K562 (cell line): ENCODE measurements around the gene PRM3. TPM values are rescaled to one million over a fixed set of nuclear protein-coding genes. Genes with fewer than 3 reads are reported as not detected.
A peak's percentile ranks its signal among the peaks of the same experiment; 100 is the strongest.

Experiments
- CEBPB ChIP-seq: fragments of 450-650 bp; IDR thresholded peaks from 2 replicates; pipeline ENCODE4 v1.6.1; 2016; ENCODE audit warnings: missing genetic modification characterization, missing compliant biosample characterization
- CUX1 ChIP-seq: fragments of 200-800 bp; sonication (Bioruptor generic); IDR thresholded peaks from 2 replicates; pipeline ENCODE4 v1.6.1; 2016; ENCODE audit warnings: missing genetic modification characterization, missing compliant biosample characterization
- KDM5B ChIP-seq: fragments of 200-600 bp; sonication (generic); IDR thresholded peaks from 2 replicates; pipeline ENCODE4 v1.6.1; 2012; ENCODE audit warnings: low read depth, mild to moderate bottlenecking, moderate library complexity, low read length, control low read depth, inconsistent platforms; ENCODE audit not compliant: insufficient replicate concordance
- MEF2D ChIP-seq: conservative IDR thresholded peaks from 2 replicates; pipeline ENCODE4 v1.6.1; 2016; ENCODE audit warnings: low read depth, missing genetic modification characterization, missing compliant biosample characterization
- NFE2L1 ChIP-seq: fragments of 450-650 bp; IDR thresholded peaks from 2 replicates; pipeline ENCODE4 v1.6.1; 2016; ENCODE audit warnings: missing genetic modification characterization, low read depth, mild to moderate bottlenecking, missing compliant biosample characterization, moderate library complexity, borderline replicate concordance
- NR2C1 ChIP-seq, 2 experiments: fragments of 450-650 bp; IDR thresholded peaks; 2 replicates each; pipeline ENCODE4 v1.6.1; 2017; ENCODE audit warnings: mild to moderate bottlenecking in 2 of 2, antibody characterized with exemption in 1 of 2, inconsistent platforms in 1 of 2, missing compliant biosample characterization in 1 of 2, missing genetic modification characterization in 1 of 2
- RREB1 ChIP-seq: fragments of 250-450 bp; sonication (Bioruptor Pico); IDR thresholded peaks from 2 replicates; pipeline ENCODE4 v1.4.0; 2020
- TAF1 ChIP-seq: IDR thresholded peaks from 2 replicates; pipeline ENCODE4 v1.6.1; 2011; ENCODE audit warnings: mild to moderate bottlenecking, low read length, moderate library complexity; ENCODE audit not compliant: insufficient read depth, control insufficient read depth, severe bottlenecking; ENCODE audit errors: extremely low read depth
- ZNF140 ChIP-seq: fragments of 250-450 bp; sonication (Bioruptor Pico); IDR thresholded peaks from 2 replicates; pipeline ENCODE4 v1.8.0; 2021; ENCODE audit warnings: moderate library complexity, mild to moderate bottlenecking, inconsistent platforms
- ZNF143 ChIP-seq: sonication (generic); formaldehyde crosslinking; IDR thresholded peaks from 2 replicates; pipeline ENCODE4 v1.9.0; 2022; ENCODE audit warnings: mild to moderate bottlenecking, missing genetic modification reagents
- ZNF212 ChIP-seq: fragments of 450-650 bp; formaldehyde crosslinking; IDR thresholded peaks from 2 replicates; pipeline ENCODE4 v1.4.0; 2020; ENCODE audit warnings: mild to moderate bottlenecking
- polyA plus RNA-seq, 8 experiments: library from polyadenylated mRNA; depleted of rRNA in 4 of 8; stranded (reverse) in 5 of 8; unstranded in 3 of 8; fragments of >200 nt; fragmentation: Nextera tagmentation in 2 of 8; fragmentation: Illumina TruSeq in 1 of 8; extraction: Ambion mirVana in 2 of 8; extraction: Trizol in 1 of 8; gene quantifications; 2 replicates each; pipeline versions ENCODE4 v1.2.1 to v1.2.3, GENCODE V29; 2011 to 2014; ENCODE audit warnings: inconsistent platforms in 1 of 8, missing spikeins in 1 of 8
- total RNA-seq, 7 experiments: library from RNA; depleted of rRNA in 6 of 7; stranded (reverse); fragments of >200 nt in 6 of 7; fragmentation: Illumina TruSeq in 2 of 7; extraction: Trizol in 2 of 7; gene quantifications; 2 replicates each; pipeline versions ENCODE4 v1.2.1 to v1.2.3, GENCODE V29; 2011 to 2021; ENCODE audit warnings: low replicate concordance in 1 of 7
- TF ChIP-seq, protein P1 (sequence below), 3 experiments: IDR thresholded peaks in 2 of 3; conservative IDR thresholded peaks in 1 of 3; 2 replicates each; pipeline ENCODE4 v1.5.1; 2011 to 2012; ENCODE audit warnings: low read length in 3 of 3, mild to moderate bottlenecking in 3 of 3, control low read depth in 2 of 3, improper control_type of control experiment in 1 of 3, inconsistent platforms in 1 of 3, low read depth in 1 of 3, mixed read lengths in 1 of 3, moderate library complexity in 1 of 3; ENCODE audit not compliant: insufficient read depth in 2 of 3

Gene PRM3
- total and polyA plus RNA-seq, 9 of the 15 experiments (the other 6 are each of a cell fraction or from before 2014, with no cell fraction given): not detected

DNA sequence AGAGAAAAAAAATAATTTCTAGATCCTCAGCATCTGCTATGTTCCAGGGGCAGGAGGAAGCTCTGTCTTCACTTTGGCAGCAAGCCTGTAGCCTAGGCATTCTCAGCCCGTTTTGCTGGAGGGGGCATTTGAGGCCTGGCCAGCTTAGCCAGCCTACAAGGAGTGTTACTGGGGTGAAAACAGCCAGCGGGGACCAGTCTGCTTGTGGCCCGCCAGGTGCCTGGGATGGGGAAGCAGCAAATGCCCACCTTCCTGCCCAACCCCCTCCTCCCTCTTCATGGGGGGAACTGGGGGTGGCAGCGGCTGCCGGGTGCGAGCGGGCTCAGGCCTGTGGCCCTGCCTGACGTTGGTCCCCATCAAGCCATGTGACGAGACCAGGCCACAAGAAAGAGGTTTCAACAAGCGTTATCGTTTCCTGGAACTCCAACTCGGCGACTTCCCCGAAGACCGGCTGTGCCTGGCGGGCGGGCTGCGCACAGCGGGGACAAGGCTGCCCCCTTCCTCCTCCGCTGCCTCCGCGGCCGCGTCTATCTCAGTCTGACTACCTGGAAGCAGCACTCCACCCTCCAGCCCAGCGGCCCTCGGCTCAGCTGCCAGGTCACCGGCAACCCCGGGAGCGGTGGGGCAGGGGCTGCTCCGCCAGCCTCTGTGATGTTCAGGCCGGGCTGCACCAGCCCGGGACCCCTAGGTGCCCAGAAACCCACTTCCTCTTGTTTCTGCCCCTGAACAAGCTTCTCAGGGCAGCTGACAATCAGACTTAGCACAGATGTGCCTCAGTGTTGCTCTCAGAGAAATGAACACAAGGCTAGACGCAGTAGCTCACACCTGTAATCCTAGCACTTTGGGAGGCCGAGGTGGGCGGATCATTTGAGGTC is 40.3 kb downstream of the PRM3 start (continued):
- TF ChIP-seq NFE2L1: no peak
- no peak for TF ChIP-seq ZNF143 (CRISPR knock-in tag)
- no peak for TF ChIP-seq NR2C1 (IDR thresholded peaks at IDR 0.05)
- peak; percentile 72; the same call in 1 of the 2 replicates for TF ChIP-seq NR2C1 (tag; IDR thresholded peaks at IDR 0.05)
- TF ChIP-seq ZNF212 (CRISPR knock-in tag): no peak
- TF ChIP-seq CUX1 (CRISPR knock-in tag): 0 out of 2 replicates have a peak, but pooled peaks have one; percentile 49
- TF ChIP-seq, protein P1, sequence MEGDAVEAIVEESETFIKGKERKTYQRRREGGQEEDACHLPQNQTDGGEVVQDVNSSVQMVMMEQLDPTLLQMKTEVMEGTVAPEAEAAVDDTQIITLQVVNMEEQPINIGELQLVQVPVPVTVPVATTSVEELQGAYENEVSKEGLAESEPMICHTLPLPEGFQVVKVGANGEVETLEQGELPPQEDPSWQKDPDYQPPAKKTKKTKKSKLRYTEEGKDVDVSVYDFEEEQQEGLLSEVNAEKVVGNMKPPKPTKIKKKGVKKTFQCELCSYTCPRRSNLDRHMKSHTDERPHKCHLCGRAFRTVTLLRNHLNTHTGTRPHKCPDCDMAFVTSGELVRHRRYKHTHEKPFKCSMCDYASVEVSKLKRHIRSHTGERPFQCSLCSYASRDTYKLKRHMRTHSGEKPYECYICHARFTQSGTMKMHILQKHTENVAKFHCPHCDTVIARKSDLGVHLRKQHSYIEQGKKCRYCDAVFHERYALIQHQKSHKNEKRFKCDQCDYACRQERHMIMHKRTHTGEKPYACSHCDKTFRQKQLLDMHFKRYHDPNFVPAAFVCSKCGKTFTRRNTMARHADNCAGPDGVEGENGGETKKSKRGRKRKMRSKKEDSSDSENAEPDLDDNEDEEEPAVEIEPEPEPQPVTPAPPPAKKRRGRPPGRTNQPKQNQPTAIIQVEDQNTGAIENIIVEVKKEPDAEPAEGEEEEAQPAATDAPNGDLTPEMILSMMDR (IDR thresholded peaks at IDR 0.05 in 2 of 3, conservative IDR thresholded peaks at IDR 0.05 in 1 of 3; ENCODE audit: insufficient read depth in 2 of 3, low read depth in 1 of 3, low read length in 3 of 3): peak; percentile 24 to 33 (median 31); a peak in 3 of 6 replicates
- no peak for TF ChIP-seq ZNF140
- TF ChIP-seq RREB1: peak; percentile 79
- TF ChIP-seq TAF1: no peak
- TF ChIP-seq MEF2D (tag): peak; percentile 74; the same call in 1 of the 2 replicates
- TF ChIP-seq KDM5B: peak; percentile 44
- TF ChIP-seq CEBPB (tag): 0 out of 2 replicates have a peak, but pooled peaks have one; percentile 43
